OCI-LY1 (cell line): ENCODE data around the gene FGF22.
A peak's percentile ranks its signal among the peaks of the same experiment; 100 is the strongest.

ENCODE experiments used
- EZH2 ChIP-seq: fragments of 200-600 bp; sonication (generic), shearing (Covaris generic); IDR thresholded peaks from 2 replicates; pipeline ENCODE4 v1.8.0; 2017; ENCODE audit warnings: borderline replicate concordance, mixed run types, mild to moderate bottlenecking, antibody characterized with exemption, low read length, moderate library complexity, mixed read lengths
- TF ChIP-seq, protein P1 (sequence below): fragments of 200-600 bp; sonication (generic), shearing (Covaris generic); IDR thresholded peaks from 2 replicates; pipeline ENCODE4 v1.5.1; 2017; ENCODE audit warnings: mild to moderate bottlenecking, antibody characterized with exemption, low read length, moderate library complexity, mixed read lengths

DNA sequence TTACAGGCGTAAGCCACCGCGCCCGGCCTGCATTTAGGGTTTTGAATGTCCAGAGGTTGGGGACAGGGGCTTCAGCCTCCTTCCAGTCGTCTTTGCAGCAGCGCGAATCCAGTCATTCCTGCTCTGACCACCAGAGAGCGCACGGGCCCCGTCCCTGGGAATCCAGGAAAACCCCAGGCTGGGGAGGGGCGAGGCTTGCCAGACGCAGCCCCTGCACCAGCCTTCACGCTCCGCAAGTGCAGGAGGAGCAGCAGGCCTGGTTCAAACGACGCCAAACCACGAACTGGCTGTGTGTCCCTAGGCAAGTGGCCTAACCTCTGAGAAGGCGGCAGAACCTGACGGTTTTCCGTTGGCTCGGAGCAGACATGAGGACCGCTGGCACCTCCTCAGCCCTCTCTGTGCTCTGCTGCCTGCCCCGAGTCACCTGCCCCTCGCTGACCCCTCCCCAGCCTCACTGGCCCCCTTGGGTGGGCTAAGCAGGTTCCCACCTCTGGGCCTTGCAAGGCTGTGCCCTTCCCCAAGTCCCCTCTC, 25.3 kb downstream of the FGF22 start:
- TF ChIP-seq, protein P1, sequence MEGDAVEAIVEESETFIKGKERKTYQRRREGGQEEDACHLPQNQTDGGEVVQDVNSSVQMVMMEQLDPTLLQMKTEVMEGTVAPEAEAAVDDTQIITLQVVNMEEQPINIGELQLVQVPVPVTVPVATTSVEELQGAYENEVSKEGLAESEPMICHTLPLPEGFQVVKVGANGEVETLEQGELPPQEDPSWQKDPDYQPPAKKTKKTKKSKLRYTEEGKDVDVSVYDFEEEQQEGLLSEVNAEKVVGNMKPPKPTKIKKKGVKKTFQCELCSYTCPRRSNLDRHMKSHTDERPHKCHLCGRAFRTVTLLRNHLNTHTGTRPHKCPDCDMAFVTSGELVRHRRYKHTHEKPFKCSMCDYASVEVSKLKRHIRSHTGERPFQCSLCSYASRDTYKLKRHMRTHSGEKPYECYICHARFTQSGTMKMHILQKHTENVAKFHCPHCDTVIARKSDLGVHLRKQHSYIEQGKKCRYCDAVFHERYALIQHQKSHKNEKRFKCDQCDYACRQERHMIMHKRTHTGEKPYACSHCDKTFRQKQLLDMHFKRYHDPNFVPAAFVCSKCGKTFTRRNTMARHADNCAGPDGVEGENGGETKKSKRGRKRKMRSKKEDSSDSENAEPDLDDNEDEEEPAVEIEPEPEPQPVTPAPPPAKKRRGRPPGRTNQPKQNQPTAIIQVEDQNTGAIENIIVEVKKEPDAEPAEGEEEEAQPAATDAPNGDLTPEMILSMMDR: peak; percentile 81
- TF ChIP-seq EZH2: no peak
